Globus pallidus (tissue), 1 donor: ENCODE measurements around the gene PIP5K1C.

Source experiments
- DNase-seq: peaks from one replicate; pipeline ENCODE4 v3.0.0-alpha.2; 2015; ENCODE audit warnings: low spot score

The PIP5K1C gene

DNA sequence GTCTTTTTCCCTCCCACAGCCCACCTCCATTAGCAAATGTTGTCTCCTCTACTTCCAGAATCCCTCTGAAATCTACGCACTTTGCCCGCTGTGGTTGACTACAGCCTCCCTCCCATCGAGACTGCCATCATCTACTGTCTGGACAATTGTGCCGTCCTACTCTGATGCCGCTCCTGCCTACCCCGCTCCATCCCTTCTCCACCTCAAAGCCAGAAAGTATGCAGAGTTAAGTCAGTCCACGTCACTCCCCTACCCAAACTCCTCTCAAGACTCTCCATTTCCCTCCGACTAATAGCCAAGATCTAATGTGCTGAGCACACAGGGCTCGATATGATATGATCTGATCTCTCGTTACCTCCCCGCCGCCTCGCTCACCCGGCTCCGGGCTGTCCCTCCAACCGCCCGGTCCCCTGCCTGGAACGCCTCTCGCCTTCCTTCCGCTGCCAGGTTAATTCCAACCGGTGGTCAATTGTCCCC lies 74.2 kb downstream of the PIP5K1C start:
- no peak for DNase-seq

DNA sequence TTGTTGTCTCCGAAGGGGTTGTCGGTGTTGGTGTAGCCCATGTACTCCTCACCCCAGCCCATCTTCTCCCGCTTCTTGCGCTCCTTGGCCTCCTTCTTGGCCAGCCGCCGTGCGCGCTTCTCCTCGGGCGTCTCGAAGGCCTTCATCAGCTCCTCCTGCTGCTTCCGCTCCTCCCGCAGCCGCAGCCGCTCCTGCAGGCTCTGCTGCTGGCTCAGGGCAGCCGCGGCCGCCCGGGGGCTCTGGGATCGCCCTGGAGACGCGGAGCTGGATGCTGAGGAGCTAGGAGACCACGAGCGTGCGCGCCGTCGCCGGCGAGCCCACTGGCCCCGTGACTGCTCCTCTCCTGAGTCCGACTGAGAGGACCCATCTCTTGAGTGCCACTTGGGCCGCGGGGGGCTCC lies 76.6 kb downstream of the PIP5K1C start:
- no peak for DNase-seq

GRCh38 chr19:3622224-3622623 lies 78.0 kb downstream of the PIP5K1C start:
- DNase-seq: no peak

GRCh38 chr19:3621689-3622088 lies 78.6 kb downstream of the PIP5K1C start:
- no peak for DNase-seq

DNA sequence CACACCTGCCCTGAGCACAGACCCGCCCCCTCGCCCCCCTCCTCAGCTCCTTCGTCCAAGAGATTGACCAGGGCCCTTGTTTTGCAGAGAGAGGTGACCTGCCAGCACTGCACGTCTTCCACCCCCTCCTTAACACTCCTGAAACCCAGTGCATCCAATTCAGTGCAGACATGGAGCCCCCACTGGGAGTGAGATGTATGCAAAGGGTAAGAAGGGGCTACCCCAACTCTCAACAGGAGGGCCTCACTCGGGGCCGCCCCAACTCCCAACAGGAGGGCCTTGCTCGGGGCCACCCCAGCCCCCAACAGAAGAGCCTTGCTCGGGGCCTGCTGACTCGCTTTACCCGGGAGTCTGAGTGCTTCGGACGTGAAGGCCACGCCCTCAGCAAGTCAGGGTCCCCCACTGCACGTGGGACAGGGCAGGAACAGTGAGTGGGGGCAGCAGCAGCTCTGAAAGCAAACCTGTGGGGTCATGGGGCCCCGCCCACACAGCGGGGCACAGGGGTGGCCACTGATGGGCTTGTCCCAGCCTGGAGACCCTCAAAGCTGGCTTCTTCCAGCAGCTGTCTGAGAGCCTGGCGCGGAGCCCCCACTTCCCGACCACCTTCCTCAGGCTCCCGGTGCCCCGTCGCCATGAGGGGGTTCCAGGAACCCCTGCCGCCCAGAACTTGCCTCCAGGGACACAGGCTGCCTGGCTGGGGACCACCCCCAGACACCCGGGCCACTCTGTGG lies 79.3 kb downstream of the PIP5K1C start:
- DNase-seq: no peak

GRCh38 chr19:3620145-3620816 lies 80.0 kb downstream of the PIP5K1C start:
- DNase-seq: no peak

DNA sequence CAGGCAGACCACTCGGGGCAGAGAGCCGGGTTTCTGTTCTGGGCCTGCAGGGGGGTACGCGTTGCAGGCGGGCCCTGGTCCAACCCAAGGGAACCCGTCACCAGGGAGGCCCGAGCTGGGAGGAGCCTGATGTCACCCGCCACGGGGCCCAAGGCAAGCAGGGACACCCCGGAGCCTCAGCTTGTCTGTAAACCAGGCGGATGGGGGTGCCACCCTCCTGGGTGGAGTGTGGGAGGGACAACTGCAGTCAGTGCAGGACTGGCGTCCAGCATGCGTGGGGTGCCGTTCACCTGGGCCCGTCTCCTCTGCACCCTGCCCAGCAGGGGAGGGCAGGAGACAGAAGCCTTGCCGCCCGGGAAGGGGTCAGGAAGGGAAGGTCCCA lies 80.6 kb downstream of the PIP5K1C start:
- DNase-seq: no peak

DNA sequence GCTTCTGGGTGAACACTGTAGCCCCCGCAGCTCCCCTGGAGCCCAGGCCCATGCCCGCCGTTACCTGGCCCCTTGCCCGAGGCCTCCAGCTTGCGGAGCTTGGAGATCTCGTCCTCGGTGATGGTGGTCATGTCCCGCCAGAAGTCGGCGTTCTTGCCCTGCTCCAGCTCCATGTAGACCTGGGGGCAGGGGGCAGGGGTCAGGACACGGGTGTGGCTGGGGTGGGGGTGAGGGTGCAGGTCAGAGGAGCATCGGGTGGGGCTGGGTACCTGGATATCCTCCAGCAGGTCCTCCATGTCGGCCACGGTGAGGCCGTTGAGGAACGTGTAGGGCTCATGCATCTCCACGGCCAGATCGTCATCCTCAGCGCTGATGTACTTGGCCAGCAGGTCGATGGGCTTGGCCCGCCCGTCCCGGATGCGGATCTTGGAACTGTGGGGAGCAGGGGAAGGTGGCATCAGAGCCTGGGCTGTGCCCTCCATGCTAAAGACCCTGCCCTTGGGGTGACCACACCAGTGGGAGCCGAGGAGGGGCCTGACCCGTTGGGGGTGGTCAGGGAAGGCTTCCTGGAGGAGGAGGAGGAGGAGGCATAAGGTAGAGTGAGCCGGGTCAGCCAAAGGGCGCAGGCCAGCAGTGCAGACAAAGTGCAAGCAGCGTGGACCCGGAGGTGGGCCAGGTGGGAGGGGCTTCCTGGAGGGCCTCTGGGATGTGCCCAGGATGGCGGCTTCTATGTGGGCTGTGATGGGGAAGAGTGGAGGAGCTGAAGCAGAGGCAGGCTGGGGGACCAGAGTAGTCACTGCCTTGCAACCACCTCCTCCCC lies 81.2 kb downstream of the PIP5K1C start:
- DNase-seq: no peak

- peak; percentile 45 for DNase-seq
These were observed 82.0 kb downstream of the PIP5K1C start for GRCh38 chr19:3618144-3618810.

DNA sequence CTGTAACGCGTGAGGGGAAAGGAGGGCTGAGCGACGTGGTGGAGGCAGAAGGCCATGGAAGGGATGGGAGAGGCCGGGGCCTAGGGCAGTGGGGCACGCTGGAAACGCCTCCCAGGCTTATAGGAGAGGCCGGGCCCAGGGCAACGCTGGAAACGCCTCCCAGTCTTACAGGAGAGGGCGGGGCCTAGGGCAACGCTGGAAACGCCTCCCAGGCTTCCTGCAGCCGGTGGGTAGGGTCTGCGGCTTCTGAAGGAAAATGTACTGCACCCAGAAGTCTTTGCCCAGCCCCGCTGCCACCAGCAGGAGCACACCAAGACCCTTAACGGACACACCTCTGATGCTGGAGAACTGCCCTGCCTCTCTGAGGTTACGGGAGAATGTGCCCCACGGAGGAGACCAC lies 82.8 kb downstream of the PIP5K1C start:
- no peak for DNase-seq

- DNase-seq: no peak
These were observed 84.6 kb downstream of the PIP5K1C start for GRCh38 chr19:3615524-3616135.

DNA sequence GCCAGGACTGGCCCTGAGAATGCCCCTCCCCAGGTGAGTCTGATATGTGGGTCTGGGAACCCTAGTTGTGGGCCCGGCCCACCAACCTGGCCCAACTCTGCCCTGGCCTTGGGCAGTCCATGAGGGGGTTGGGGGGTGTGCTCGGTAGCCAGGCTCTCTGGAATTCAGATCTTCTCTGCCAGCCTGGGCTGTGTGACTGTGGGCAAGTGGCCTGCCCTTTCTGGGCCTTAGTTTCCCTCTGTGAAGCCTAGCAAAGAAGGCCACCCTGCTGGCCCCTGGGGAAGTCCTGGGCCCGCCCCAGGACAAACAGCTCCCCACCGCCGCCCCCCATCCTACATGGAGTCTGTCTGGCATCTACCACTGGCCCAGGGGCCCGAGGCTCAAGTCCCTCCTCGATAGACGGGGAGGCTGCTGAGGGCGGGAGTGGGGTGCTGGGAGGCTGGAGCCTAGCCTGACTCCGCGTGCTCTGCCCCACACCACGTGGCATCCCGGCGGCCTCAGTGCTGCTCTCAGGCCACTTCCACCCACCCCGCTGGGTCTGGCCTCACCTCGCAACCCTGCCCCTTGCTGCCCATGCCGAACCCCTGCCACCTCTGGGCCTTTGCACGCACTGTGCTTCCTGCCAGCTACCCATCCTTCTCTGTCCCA lies 85.3 kb downstream of the PIP5K1C start:
- DNase-seq: no peak

GRCh38 chr19:3613818-3614661 lies 86.2 kb downstream of the PIP5K1C start:
- no peak for DNase-seq

GRCh38 chr19:3612901-3613741 lies 87.1 kb downstream of the PIP5K1C start:
- DNase-seq: no peak

DNA sequence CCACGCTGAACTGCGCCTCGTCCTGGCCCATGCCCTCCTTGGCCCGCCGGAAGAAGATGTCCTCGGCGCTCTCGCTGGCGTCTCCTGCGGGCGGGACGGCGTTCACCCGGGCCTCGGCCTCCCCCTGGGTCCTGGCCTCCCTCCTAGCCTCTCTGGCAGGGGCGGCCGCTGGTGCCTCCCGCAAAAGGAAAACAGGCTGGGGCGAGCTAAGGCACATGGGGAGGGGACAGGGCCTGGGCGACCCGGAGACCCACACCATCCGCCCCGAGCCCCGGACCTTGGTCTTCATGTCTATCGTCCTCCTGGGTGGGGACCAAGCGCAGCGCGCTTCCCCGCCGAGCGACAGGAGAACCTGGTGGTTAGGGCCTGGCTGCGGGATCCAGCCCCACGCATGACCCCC lies 87.9 kb downstream of the PIP5K1C start:
- no peak for DNase-seq

GRCh38 chr19:3611841-3612240 lies 88.4 kb downstream of the PIP5K1C start:
- DNase-seq: no peak

- DNase-seq: no peak
These were observed 89.2 kb downstream of the PIP5K1C start for GRCh38 chr19:3610745-3611717.
